Measurements from ENCODE around the gene TMED6.

TMED6 gene

DNA sequence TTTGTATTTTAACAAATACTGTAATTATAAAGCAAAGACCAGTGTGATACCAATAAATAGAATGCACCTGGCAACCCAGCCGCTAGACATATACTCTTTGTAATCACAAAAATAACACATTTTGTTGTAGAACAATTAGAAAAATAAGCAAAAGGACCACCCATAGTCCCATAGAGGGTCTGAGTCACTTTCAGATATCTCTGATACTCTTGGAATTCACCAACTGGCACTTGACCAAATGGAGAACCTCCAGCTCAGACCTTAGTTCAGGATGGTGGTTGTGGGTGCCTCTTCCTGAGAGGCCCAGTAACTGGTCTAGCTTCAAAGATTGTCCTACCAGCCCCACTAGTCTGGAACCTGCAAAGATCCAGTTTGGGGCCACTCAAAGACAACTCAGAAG, 35.0 kb upstream of the TMED6 start:
- TF ChIP-seq, protein P1, sequence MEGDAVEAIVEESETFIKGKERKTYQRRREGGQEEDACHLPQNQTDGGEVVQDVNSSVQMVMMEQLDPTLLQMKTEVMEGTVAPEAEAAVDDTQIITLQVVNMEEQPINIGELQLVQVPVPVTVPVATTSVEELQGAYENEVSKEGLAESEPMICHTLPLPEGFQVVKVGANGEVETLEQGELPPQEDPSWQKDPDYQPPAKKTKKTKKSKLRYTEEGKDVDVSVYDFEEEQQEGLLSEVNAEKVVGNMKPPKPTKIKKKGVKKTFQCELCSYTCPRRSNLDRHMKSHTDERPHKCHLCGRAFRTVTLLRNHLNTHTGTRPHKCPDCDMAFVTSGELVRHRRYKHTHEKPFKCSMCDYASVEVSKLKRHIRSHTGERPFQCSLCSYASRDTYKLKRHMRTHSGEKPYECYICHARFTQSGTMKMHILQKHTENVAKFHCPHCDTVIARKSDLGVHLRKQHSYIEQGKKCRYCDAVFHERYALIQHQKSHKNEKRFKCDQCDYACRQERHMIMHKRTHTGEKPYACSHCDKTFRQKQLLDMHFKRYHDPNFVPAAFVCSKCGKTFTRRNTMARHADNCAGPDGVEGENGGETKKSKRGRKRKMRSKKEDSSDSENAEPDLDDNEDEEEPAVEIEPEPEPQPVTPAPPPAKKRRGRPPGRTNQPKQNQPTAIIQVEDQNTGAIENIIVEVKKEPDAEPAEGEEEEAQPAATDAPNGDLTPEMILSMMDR (IDR thresholded peaks at IDR 0.05), result no peak

DNA sequence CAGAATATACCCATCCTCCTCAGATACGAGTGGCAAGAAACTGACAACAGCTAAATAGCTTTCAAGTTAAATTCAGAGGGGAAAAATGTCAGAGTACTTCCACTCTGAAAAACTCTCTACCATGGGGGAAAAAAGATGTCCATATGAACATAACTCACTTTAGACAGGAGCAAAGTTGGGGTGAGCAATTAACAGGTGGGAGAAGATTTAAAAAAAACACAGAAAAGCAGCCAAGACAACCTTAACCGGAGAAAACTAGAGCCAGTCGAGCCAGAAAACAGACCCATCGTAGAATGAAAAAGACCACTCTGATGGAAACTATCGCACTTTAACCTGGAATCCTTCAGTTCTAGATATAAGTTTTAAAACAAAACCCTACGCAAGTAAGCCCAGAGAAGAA, 33.4 kb upstream of the TMED6 start:
- TF ChIP-seq, protein P1 (IDR thresholded peaks at IDR 0.05), result no peak

- TF ChIP-seq, protein P1 (IDR thresholded peaks at IDR 0.05), result no peak
Measured at GRCh38 chr16:69382421-69382820, 30.8 kb upstream of the TMED6 start.

GRCh38 chr16:69381231-69381630, 29.6 kb upstream of the TMED6 start:
- TF ChIP-seq, protein P1 (IDR thresholded peaks at IDR 0.05), result no peak

- TF ChIP-seq, protein P1 (IDR thresholded peaks at IDR 0.05), result no peak
Measured at GRCh38 chr16:69378760-69379159, 27.2 kb upstream of the TMED6 start.

GRCh38 chr16:69378036-69378435, 26.4 kb upstream of the TMED6 start:
- TF ChIP-seq, protein P1 (IDR thresholded peaks at IDR 0.05), result no peak

- TF ChIP-seq, protein P1 (IDR thresholded peaks at IDR 0.05), result no peak
Measured at GRCh38 chr16:69376393-69377059, 24.9 kb upstream of the TMED6 start.

- TF ChIP-seq, protein P1 (IDR thresholded peaks at IDR 0.05), result no peak
Measured at GRCh38 chr16:69373019-69373418, 21.4 kb upstream of the TMED6 start.

All from LNCAP (cell line).